Keratinocyte (primary cell): Measurements from ENCODE around the gene RENBP. TPM values are rescaled to one million over a fixed set of nuclear protein-coding genes. Genes with fewer than 3 reads are reported as not detected.

ENCODE experiments used
- DNase-seq: peaks from one replicate; pipeline ENCODE4 v3.0.0-alpha.2; 2011; ENCODE audit warnings: low read depth, missing footprints, low spot score
- FAIRE-seq: peaks from 2 replicates; lab custom pipeline; 2011; peaks lifted over from hg19 to GRCh38; lab: Jason Lieb, UNC
- H2AFZ ChIP-seq: 2 replicates; pipeline ENCODE4 v1.6.0; 2012; ENCODE audit warnings: low read length, control low read depth, inconsistent platforms; ENCODE audit not compliant: control insufficient read depth
- H3K27ac ChIP-seq: 2 replicates; pipeline ENCODE4 v1.5.1; 2011; ENCODE audit warnings: low read length; ENCODE audit not compliant: control insufficient read depth, insufficient read depth
- H3K27me3 ChIP-seq: 3 replicates; pipeline ENCODE4 v1.6.0; 2011; ENCODE audit warnings: low read length; ENCODE audit not compliant: control insufficient read depth, insufficient read depth; ENCODE audit errors: extremely low read depth
- H3K36me3 ChIP-seq, 2 experiments: 2 replicates in 1 of 2; 3 replicates in 1 of 2; pipeline ENCODE4 v1.5.1; 2011; ENCODE audit warnings: low read length in 2 of 2, mild to moderate bottlenecking in 1 of 2; ENCODE audit not compliant: control insufficient read depth in 2 of 2, insufficient read depth in 2 of 2; ENCODE audit errors: extremely low read depth in 1 of 2
- H3K4me1 ChIP-seq: 3 replicates; pipeline ENCODE4 v1.5.1; 2011; ENCODE audit warnings: low read length; ENCODE audit not compliant: control insufficient read depth, insufficient read depth; ENCODE audit errors: extremely low read depth
- H3K4me2 ChIP-seq: 3 replicates; pipeline ENCODE4 v1.6.0; 2011; ENCODE audit warnings: low read depth, low read length; ENCODE audit not compliant: control insufficient read depth, insufficient read depth; ENCODE audit errors: extremely low read depth
- H3K4me3 ChIP-seq, 3 experiments: fragments of 200-600 bp in 1 of 3; sonication (generic) in 1 of 3; 2 replicates in 2 of 3; 3 replicates in 1 of 3; pipeline ENCODE4 v1.5.1; 2011 to 2016; ENCODE audit warnings: low read length in 3 of 3, mild to moderate bottlenecking in 3 of 3, control low read depth in 2 of 3, inconsistent platforms in 1 of 3, low read depth in 1 of 3, mixed read lengths in 1 of 3, mixed run types in 1 of 3, moderate library complexity in 1 of 3; ENCODE audit not compliant: control insufficient read depth in 2 of 3, insufficient read depth in 2 of 3; ENCODE audit errors: extremely low read depth in 1 of 3
- H3K79me2 ChIP-seq: 2 replicates; pipeline ENCODE4 v1.6.0; 2012; ENCODE audit warnings: low read length; ENCODE audit not compliant: control insufficient read depth, insufficient read depth
- H3K9ac ChIP-seq: 3 replicates; pipeline ENCODE4 v1.6.0; 2011; ENCODE audit warnings: low read length; ENCODE audit not compliant: control insufficient read depth, insufficient read depth; ENCODE audit errors: extremely low read depth
- H3K9me1 ChIP-seq: 3 replicates; pipeline ENCODE4 v1.6.0; 2011; ENCODE audit warnings: low read length; ENCODE audit not compliant: control insufficient read depth, insufficient read depth; ENCODE audit errors: extremely low read depth
- H3K9me3 ChIP-seq: 2 replicates; pipeline ENCODE4 v1.5.1; 2012; ENCODE audit warnings: low read depth, low read length; ENCODE audit not compliant: control insufficient read depth
- H4K20me1 ChIP-seq: 3 replicates; pipeline ENCODE4 v1.6.0; 2011; ENCODE audit warnings: low read length; ENCODE audit not compliant: control insufficient read depth, insufficient read depth; ENCODE audit errors: extremely low read depth
- EZH2 ChIP-seq: IDR thresholded peaks from one replicate; pipeline ENCODE4 v1.6.1; 2012; ENCODE audit warnings: inconsistent platforms, mild to moderate bottlenecking, low read length, moderate library complexity
- dilution Hi-C: fragments of 300-500 bp; cut with MboI; formaldehyde crosslinking; loops from one replicate; pipeline ENCODE4 v1.7.0; 2020; ENCODE audit warnings: low sequenced_read_pairs; ENCODE audit not compliant: extremely low pct_ligation_motif_present
- polyA plus RNA-seq, 5 experiments: library from polyadenylated mRNA; depleted of rRNA in 3 of 5; stranded (reverse) in 3 of 5; stranded (forward) in 1 of 5; unstranded in 1 of 5; fragments of >200 nt; gene quantifications; 1 replicate in 1 of 5; 2 replicates in 3 of 5; 3 replicates in 1 of 5; pipeline versions ENCODE4 v1.2.1 to v1.2.3, GENCODE V29; 2011 to 2012; ENCODE audit warnings: missing spikeins in 2 of 5, low read depth in 1 of 5, low replicate concordance in 1 of 5
- TF ChIP-seq, protein P1 (sequence below), 3 experiments: IDR thresholded peaks in 1 of 3; conservative IDR thresholded peaks in 1 of 3; optimal IDR thresholded peaks in 1 of 3; 2 replicates in 2 of 3; 3 replicates in 1 of 3; pipeline versions ENCODE3 to v1.5.1; 2011; ENCODE audit warnings: low read length in 3 of 3, mild to moderate bottlenecking in 3 of 3, moderate library complexity in 2 of 3, control low read depth in 1 of 3, inconsistent platforms in 1 of 3; ENCODE audit not compliant: insufficient read depth in 2 of 3; ENCODE audit errors: extremely low read depth in 1 of 3

RENBP gene
- polyA plus RNA-seq, 1 donor (not counting 4 experiments of a cell fraction or from before 2014, with no cell fraction given): 0.16 TPM

DNA sequence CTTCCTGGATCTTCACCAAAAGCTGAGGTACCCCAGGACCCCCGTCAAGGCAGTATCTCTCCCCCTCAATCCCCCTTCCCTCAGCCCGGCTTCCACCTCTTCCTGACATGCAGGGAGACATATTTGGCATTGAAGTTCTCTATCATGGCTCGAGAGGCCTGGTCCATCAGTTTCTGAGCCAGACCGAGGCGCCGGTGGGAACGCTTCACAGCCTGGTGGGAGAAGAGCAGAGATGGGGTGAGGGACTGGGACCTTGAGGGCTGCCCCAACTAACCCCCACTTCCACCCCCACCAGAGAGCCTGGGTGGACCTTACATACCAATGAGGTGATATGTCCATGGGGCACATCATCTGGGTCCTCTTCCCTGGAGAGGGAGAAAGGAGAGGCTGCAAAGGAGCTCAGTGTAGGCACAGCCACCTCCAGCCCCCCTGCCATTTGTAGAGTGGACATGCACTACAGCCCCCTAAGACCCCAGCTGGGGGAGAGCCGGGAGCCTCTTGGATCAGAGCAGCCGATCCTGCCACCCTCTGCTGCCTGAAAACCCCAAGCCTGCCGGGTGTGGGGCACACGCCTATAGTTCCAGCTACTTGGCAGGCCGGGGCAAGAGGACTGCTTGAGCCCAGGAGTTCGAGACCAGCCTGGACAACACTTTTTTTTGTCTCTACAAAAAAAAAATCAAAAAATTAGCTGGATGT lies 12.1 kb downstream of the RENBP start:
- dilution Hi-C loops: no loop called here
- TF ChIP-seq, protein P1, sequence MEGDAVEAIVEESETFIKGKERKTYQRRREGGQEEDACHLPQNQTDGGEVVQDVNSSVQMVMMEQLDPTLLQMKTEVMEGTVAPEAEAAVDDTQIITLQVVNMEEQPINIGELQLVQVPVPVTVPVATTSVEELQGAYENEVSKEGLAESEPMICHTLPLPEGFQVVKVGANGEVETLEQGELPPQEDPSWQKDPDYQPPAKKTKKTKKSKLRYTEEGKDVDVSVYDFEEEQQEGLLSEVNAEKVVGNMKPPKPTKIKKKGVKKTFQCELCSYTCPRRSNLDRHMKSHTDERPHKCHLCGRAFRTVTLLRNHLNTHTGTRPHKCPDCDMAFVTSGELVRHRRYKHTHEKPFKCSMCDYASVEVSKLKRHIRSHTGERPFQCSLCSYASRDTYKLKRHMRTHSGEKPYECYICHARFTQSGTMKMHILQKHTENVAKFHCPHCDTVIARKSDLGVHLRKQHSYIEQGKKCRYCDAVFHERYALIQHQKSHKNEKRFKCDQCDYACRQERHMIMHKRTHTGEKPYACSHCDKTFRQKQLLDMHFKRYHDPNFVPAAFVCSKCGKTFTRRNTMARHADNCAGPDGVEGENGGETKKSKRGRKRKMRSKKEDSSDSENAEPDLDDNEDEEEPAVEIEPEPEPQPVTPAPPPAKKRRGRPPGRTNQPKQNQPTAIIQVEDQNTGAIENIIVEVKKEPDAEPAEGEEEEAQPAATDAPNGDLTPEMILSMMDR (optimal IDR thresholded peaks at IDR 0.05 in 1 of 3, IDR thresholded peaks at IDR 0.05 in 1 of 3, conservative IDR thresholded peaks at IDR 0.05 in 1 of 3; ENCODE audit: extremely low read depth in 1 of 3, insufficient read depth in 2 of 3, low read length in 3 of 3): no peak
- no peak for TF ChIP-seq EZH2
- Histone ChIP-seq H3K79me2 (peaks cover 28% of the 10 kb centered on the region), H3K27ac (no peak overlapping the region), H3K4me3 (no peak overlapping the region), H3K9me3 (no peaks in the 10 kb centered on the region), H3K4me2 (no peak overlapping the region), H4K20me1 (no peaks in the 10 kb centered on the region), H3K27me3 (no peaks in the 10 kb centered on the region), H3K36me3 (peaks cover 6 to 9% of the 10 kb centered on the region in 2 experiments), H3K9me1 (no peaks in the 10 kb centered on the region), H3K9ac (no peak overlapping the region), H2AFZ (no peak overlapping the region), H3K4me1 (peaks cover 8% of the 10 kb centered on the region)
- no peak for FAIRE-seq
- no peak for DNase-seq

DNA sequence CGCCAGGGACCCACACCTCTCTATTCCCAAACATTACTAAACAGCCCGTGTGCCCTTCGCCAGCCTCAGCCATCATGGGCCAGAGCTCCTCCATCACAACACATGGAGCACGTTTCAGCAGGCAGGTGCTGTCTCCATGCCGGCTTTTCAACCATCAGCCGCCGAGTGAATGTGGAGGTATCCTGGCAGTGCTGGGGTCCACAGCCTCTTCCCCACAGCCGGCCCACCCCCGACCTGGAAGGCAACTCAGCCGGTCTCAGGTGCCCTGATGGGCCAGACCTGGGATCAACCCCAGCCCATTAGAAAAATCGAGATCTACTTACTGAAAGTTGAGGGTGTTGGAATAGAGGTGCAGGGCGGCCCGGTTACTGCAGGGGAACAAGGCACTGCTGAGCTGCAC lies 12.7 kb downstream of the RENBP start:
- no peaks in the 10 kb centered on the region for H3K9me3 ChIP-seq
- peaks cover 6 to 9% of the 10 kb centered on the region in 2 experiments for H3K36me3 ChIP-seq
- no peak for DNase-seq
- no peak overlapping the region for H2AFZ ChIP-seq
- dilution Hi-C loops: no loop called here
- H3K4me2 ChIP-seq: no peak overlapping the region
- no peaks in the 10 kb centered on the region for H3K27me3 ChIP-seq
- no peak overlapping the region for H3K27ac ChIP-seq
- no peaks in the 10 kb centered on the region for H4K20me1 ChIP-seq
- no peak overlapping the region for H3K4me3 ChIP-seq
- no peaks in the 10 kb centered on the region for H3K9me1 ChIP-seq
- FAIRE-seq: no peak
- H3K9ac ChIP-seq: no peak overlapping the region
- H3K4me1 ChIP-seq: peaks cover 14% of the 10 kb centered on the region
- TF ChIP-seq, protein P1 (optimal IDR thresholded peaks at IDR 0.05 in 1 of 3, IDR thresholded peaks at IDR 0.05 in 1 of 3, conservative IDR thresholded peaks at IDR 0.05 in 1 of 3; ENCODE audit: extremely low read depth in 1 of 3, insufficient read depth in 2 of 3, low read length in 3 of 3): no peak
- peaks cover 28% of the 10 kb centered on the region for H3K79me2 ChIP-seq
